HG02885 (cell line): ENCODE measurements around the gene AASDH.
"Not testable (repeated sequence)": the region's sequence is repeated elsewhere in the genome, so short reads cannot be mapped to it uniquely, and the experiment has no call there.

ENCODE experiments used
- ATAC-seq: cut with Tn5 transposase; IDR thresholded peaks from one replicate; pipeline ENCODE4 v1.9.1; 2021; ENCODE audit warnings: mild to moderate bottlenecking; ENCODE audit not compliant: unreplicated experiment, poor library complexity

Gene AASDH

DNA sequence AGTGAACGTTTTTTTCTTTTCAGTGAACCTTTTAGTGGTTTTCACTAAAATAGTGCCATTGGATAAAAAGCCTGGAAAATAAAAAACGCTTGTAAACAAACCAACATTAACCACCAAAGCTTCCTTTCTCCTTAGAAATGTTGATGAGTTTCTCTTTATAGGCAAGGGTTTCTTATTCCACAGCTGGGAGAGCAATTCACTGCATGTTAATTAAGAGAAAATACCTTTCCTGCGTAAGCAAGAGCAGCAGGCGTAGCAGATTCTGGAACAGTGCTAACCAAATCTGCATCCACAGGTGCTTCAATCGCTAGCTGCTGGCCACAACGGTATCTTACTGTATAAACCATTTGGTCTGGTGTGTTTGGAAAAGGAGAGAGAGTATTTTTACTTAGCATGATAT is 13.3 kb upstream of the AASDH start:
- ATAC-seq: no peak

DNA sequence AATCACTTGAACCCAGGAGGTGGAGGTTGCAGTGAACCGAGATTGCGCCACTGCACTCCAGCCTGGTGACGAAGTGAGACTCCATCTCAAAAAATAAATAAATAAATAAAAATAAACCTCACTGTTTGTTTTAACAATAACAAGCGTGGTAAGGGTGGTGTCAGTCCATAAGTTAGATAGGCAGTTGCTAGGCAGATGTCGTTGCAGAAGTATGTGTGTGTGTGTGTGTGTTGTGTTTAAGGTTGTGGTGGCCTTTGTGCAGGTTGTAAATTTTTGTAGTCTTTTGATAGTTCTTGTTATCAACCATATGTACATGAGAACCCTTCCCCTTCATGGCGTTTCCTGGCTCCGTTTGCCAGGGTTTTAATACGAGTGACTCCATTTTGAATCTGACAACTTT is 4.0 kb upstream of the AASDH start:
- no peak for ATAC-seq

DNA sequence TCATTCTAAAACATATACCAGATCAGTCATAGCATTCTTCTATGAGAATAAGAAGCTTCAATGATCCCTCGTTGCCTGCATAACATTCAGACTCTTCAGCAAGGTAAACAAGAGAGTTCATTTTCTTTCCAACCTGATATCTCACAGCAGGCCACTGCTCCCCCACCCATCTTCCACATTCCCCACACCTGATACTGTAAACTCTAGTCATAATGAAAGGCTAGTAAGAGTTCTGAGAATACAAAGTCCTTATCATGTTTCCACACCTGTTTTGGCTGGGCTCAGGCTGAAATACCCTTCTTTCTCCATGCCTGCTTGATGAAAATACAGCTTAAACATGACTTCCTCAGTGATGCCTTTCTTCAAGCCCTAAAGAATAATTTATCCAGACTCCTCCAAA is 2.3 kb upstream of the AASDH start:
- ATAC-seq: no peak

DNA sequence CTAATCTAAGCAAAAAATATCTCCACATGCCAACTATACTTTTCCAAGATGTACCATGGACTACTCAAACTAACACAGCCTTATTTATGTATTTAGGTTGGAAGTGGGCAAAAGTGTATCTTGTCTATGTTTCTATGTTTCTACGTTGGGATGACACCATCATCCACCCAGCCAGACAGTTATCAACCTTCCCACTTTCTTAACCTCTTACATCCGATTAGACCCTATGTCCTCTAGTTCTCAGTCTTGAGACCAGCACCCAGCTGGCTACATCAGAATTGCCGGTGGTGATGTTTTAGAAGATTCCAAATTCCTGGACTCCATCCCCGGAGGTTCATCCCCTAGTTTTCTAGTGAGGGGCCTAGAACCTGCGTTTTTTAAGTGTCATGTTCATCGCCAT is 1.0 kb upstream of the AASDH start:
- ATAC-seq: no peak

DNA sequence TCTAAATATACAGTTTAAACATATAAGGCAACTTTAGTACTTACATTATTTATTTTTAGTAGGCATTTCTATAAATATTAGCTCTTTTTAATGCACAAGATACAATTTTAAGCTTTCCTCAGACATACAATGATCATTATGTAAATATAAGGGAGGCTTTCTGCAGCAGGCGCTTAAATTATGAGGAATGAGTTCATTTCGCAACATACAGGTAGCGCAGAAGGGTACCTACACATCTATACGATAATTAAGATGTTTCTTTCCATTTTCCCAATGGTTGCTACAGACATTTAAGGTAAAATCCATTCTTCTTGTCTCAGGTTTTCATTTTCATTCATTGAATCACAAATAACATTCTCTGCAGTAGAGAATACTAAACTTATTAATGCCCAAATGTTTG is 1.2 kb downstream of the AASDH start:
- ATAC-seq: no peak

DNA sequence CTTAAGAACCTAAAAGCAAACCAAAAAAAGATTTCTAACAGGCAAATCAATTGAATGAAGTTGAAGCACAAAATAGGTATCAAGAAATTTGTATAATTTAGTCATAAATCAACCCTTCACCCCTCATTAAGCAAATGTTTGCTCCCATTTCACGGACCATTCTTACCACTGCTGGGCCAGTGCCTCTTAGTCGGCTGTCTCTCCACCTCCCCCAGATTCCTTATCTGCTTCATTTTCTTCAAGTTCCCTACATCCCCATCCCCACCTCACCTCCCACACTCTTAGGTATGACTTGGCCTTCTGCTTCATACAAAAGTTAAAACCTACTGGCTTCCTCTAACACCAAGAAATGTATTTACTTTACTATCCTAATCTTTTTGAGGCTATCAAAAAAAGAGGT is 11.8 kb downstream of the AASDH start:
- no peak for ATAC-seq

DNA sequence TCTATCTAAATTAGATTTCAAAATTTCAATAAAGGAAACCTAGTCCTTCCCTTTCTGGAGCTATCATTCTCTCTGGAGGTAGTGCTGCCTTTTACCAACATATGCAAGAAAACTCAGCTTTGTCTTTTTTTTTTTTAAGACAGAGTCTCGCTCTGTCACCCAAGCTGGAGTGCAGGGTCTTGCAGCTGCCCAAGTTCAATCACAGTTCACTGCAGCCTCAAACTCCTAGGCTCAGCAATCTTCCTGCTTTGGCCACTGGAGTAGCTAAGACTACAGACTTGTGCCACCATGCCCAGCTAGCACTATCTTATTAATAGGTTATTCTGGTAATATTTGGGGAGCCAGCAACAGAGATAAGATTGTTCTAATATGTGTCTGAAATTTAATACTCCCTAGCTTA is 12.3 kb downstream of the AASDH start:
- no peak for ATAC-seq

DNA sequence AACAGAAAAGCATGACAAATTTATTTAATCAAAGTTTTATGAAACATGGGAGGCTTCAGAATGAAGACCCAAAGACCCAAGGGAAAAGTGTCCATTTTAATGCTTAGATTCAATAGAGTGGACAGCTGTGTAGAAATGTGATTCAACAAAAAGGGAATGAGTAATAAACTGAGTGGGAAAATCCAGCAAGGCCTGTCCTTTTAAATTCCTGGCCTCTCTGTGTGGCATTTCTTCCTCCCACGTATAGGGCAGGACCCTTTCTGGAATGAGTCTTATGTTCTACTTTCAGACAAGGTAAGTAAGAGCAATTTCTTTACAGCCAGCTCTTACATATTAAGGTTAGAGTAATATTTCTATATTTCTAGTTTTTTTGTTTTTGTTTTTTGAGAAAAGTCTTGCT is 14.5 kb downstream of the AASDH start:
- ATAC-seq: no peak

DNA sequence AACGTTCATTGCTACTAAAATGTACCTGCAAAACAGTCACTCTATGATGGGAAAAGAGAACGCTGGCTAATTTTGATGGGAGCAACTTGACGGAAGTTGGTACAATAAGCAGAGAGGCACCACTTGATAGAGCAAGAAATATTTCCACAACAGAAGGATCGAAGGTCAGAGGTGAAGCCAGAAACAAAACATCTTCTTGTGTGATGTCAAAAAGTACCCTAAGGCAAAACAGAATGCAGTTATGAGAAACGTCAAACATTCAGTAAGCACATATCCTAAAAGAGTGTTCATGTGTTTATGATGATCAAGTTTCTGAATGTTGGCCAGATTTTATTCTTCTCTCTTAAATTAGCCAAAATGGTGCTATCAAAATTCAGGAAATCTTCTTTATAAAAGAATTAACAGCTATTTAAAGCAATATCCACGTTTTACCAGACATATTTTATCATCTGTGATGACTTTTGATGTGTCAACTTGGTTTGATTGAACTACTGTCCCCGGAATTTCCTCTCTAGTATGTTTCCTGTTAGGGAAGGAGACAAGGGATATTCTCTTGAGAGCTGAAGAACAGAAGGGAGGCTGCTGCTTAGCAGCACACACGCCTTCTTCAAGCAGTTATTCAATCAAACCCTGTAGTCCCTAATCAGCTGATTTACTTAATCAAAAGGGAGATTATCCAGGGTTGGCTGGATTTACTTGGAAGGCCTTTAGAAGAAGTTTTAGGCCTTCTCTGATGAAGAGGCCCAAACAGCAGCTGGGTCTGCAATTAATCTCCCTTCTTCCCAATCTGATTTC is 15.7 kb downstream of the AASDH start:
- ATAC-seq: no peak

DNA sequence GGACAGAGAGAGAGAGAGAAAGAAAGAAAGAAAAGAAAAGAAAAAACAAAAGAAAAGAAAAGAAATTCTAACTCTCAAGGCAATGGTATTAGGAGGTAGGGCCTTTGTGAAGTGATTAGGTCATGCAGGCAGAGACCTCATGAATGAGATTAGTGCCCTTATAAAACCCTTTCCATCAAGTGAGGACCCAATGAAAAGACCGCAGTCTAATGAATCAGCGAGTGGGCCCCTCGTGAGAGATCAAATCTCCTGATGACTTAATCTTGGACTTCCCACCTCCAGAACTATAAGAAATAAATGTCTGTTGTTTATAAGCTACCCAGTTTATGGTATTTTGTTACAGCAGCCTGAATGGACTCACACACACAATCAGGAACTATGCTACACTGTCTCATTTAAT is 16.9 kb downstream of the AASDH start:
- no peak for ATAC-seq

DNA sequence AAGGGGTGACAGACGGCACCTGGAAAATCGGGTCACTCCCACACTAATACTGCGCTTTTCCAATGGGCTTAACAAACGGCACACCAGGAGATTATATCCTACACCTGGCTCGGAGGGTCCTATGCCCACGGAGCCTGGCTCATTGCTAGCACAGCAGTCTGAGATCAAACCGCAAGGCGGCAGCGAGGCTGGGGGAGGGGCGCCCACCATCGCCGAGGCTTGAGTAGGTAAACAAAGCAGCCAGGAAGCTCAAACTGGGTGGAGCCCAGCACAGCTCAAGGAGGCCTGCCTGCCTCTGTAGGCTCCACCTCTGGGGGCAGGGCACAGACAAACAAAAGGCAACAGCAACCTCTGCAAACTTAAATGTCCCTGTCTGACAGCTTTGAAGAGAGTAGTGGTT is 24.3 kb downstream of the AASDH start:
- not testable (repeated sequence) for ATAC-seq

DNA sequence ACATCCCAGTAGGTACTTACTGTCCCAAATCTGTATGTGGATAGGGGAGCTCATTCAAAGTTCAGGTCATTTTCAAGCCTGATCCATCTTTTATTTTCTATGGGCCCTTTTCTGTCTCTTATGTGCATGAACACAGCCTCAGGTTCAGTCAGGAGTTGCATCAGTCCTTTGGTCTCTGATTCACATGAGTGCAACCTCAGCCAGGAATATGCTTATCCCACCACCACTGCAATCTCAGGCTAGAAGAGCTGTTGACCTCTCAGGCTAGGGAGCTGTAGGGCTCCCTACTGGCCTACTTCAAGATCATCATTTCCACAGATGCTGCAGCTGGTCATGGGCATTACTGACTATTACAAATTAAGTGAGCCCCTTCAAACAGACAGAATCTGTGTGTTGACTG is 27.2 kb downstream of the AASDH start:
- ATAC-seq: no peak

DNA sequence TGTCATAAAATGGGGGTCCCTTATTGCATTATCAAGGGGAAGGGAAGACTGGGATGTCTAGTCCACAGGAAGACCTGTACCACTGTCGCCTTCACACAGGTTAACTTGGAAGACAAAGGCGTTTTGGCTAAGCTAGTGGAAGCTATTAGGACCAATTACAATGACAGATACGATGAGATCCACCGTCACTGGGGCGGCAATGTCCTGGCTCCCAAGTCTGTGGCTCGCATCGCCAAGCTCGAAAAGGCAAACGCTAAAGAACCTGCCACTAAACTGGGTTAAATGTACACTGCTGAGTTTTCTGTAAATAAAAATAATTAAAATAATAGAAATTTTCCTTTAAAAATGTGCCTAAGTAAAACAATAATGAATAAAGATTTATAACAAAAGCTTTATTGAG is 30.6 kb downstream of the AASDH start:
- ATAC-seq: no peak

DNA sequence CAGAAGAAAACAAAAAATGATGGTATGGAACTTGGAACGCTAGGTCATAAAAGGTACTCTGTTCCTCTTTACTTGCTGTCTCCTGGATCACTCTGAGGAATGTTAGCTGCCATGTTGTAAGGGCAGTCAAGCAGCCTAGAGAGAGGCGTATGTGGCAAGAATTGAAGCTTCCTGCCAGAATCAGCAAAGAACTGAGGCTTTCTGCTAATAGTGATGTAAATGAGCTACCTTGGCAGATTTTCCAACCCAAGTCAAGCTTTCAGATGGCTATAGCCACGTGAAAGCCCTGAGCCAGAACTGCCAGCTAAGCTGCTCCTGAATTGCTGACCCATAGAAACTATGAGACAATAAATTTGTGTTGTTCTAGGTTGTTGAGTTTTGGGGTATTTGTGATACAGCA is 38.7 kb downstream of the AASDH start:
- no peak for ATAC-seq

DNA sequence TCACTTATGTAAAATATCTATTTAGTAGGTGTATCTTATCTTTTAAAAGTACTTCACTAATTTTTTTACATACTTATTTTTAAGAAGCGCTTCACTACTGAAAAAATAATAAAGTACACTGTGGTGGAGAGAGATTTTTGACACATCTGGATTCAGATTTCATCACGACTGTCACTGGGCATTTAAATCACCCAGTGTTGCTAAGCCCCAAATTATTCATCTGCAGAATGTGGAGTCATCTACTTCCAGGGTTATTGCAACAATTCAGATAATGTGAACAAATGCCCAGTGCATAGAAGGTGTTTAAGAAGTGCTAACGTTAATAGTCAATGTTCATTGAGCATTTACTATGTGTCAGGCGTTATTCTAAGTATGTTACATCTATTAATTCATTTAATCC is 41.8 kb downstream of the AASDH start:
- no peak for ATAC-seq

DNA sequence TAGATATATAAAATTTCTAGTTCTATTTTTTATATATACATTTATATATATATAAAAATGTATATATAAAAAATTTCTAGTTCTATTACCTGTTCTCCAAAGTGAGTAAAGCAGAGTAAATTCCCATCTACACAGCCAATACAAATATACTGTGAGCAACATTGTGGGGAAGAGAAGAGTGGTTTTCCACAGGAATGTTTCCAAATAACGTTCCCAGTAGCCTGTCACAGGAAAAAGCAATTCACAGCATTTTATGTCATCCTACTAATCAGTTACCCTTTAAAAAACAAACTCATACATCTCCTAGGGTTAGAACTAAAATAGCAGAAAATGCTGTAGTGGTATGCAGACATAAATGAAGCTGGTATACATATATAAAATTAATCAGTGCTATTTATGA is 44.5 kb downstream of the AASDH start:
- ATAC-seq: no peak

DNA sequence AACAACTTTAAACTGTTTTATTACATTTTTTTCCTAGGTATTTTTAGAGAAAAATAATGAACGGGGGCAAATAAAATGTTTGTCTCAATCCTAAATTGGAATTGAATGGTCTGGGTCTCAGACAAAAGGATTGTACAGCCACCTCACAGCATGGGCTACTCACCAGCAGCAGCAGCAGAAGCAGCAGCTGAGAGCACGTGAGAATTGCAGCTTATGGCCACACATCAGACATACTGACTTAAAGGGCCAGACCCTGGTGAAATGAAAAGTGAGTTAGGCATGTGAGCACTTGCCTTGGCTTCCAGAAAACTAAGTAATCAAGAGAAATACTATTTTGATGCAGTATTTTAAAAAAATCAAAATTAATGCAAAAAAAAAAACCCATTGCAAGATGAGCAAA is 56.6 kb downstream of the AASDH start:
- ATAC-seq: no peak

DNA sequence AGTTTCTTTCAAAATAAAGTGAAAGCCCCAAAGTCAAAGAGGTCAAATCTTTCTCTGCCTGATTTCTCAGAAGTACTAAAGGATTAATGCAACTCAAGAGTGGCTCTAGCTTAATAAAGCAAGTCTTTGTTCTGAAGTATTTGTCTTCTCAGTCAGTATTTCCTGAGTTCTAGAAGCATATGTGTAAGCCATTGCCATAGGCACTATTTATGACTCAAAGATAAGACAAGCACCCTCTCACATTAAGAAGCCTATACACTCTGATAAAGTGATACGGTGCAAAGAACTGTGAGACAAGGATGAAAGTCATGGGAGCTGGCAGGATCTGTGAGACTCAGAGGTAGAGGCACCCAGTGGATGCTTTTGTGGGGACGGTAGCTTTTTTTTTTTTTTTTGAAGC is 60.9 kb downstream of the AASDH start:
- ATAC-seq: no peak

DNA sequence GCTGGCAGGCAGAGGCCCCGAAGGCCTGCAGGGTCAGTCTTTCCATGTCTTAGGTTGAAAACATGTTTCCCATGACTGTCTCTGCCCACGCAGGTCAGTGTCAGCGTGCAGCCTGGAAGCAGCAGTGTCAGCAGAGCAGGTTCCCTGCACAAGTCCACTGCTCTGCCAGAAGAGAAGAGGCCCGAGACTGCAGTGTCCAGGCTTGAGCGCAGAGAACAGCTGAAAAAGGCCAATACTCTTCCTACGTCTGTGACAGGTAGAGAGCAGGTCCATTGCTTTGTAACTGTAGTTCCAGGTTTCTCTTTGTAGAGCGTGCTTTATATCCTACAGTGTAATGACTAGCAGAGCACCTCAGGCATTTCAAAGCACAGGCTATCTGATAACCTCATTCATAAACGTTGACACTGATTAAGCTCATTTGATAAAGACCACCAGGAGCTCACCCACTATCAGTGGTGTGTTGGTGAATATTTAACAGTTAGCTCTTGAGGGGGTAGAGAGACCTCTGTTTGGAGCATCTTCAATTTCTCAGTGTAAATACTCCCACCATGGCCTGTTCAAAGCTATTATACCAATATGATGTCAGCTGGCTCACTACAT is 63.2 kb downstream of the AASDH start:
- ATAC-seq: no peak

DNA sequence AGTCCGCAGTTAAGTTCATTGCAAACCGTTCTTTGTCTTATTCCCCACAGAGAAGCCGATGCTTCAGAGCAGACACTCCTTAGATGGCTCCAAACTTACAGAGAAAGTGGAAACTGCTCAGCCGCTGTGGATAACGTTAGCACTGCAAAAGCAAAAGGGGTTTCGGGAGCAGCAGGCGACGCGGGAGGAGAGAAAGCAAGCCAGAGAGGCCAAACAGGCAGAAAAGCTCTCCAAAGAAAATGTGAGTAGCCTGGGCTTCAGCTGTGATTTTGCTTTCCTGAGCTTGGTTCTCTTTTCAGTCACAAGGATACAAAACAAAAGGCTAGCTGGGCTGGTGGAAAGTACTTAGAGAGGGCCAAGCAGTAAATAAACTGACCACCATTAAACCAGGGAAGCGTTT is 64.0 kb downstream of the AASDH start:
- ATAC-seq: no peak

DNA sequence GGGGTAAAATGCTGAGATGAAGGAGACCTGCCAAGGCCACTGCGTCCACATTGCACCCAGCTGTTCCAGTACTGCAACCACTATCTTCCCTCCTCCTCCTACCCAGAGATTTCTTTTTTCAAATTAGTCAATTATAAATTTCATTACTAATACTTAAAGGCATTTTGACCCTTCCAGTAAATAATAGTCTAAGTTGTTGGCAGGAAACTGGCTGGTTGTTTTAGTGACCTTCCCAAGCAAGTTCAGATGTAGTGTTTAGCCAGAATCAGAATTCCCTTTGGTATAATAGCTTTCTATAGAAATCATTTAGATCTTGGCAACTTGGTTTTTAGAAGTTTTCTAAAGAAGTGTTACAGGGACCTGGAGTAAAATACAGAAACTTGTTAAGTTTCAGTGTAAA is 66.0 kb downstream of the AASDH start:
- no peak for ATAC-seq

DNA sequence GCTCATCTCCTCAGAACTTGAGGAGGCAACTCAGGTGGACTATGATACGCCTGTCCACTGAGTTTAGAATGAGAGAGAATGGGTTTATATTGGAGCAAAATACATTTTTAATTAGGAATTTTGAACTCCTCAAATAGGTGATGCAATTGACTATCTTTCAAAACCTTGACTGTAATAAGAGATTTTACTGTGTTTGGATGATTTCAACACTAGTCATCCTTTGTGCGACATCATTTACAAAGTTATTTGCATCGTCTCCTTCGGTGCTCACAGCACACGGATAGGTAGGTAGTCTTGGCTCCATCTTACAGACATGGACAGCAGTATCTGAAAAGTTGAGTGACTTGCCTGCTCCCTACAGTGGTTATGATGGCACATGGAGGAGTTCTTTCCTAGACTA is 67.0 kb downstream of the AASDH start:
- ATAC-seq: no peak
